ENCODE data around the gene SUN3.

The SUN3 gene

GRCh38 chr7:48028938-48029337 is at the start of gene SUN3:
SUN3 (minus strand) TSS chr7:48029107; CDS start chr7:48028938, 169 bp downstream.
- DNase-seq (ENCODE audit: low read depth in 2 of 3, low spot score in 1 of 3), result no peak

GRCh38 chr7:48078470-48078869 is 49.6 kb upstream of the SUN3 start:
- no peak for DNase-seq (ENCODE audit: low read depth in 2 of 3, low spot score in 1 of 3)

GRCh38 chr7:48077423-48077822 is 48.5 kb upstream of the SUN3 start:
- no peak for DNase-seq (ENCODE audit: low read depth in 2 of 3, low spot score in 1 of 3)

- DNase-seq (ENCODE audit: low read depth in 2 of 3, low spot score in 1 of 3), result no peak
These were observed 45.3 kb upstream of the SUN3 start for GRCh38 chr7:48074204-48074654.

- no peak for DNase-seq (ENCODE audit: low read depth in 2 of 3, low spot score in 1 of 3)
These were observed 38.6 kb upstream of the SUN3 start for GRCh38 chr7:48067475-48067874.

- DNase-seq (ENCODE audit: low read depth in 2 of 3, low spot score in 1 of 3), result no peak
These were observed 35.1 kb upstream of the SUN3 start for GRCh38 chr7:48063985-48064384.

- no peak for DNase-seq (ENCODE audit: low read depth in 2 of 3, low spot score in 1 of 3)
These were observed 30.8 kb upstream of the SUN3 start for GRCh38 chr7:48059706-48060105.

GRCh38 chr7:48058990-48059389 is 30.1 kb upstream of the SUN3 start:
- DNase-seq (ENCODE audit: low read depth in 2 of 3, low spot score in 1 of 3), result no peak

GRCh38 chr7:48053736-48054135 is 24.8 kb upstream of the SUN3 start:
- DNase-seq (ENCODE audit: low read depth in 2 of 3, low spot score in 1 of 3), result no peak

- peak in 1 of 3 donors; percentile 28 for DNase-seq (ENCODE audit: low read depth in 2 of 3, low spot score in 1 of 3)
These were observed 23.8 kb upstream of the SUN3 start for GRCh38 chr7:48052748-48053147.

GRCh38 chr7:48049850-48050249 is 20.9 kb upstream of the SUN3 start:
- no peak for DNase-seq (ENCODE audit: low read depth in 2 of 3, low spot score in 1 of 3)

- DNase-seq (ENCODE audit: low read depth in 2 of 3, low spot score in 1 of 3), result no peak
These were observed 19.2 kb upstream of the SUN3 start for GRCh38 chr7:48048113-48048512.

GRCh38 chr7:48046458-48046857 is 17.6 kb upstream of the SUN3 start:
- DNase-seq (ENCODE audit: low read depth in 2 of 3, low spot score in 1 of 3), result no peak

GRCh38 chr7:48045195-48045765 is 16.4 kb upstream of the SUN3 start:
- DNase-seq (ENCODE audit: low read depth in 2 of 3, low spot score in 1 of 3), result no peak

- DNase-seq (ENCODE audit: low read depth in 2 of 3, low spot score in 1 of 3), result no peak
These were observed 13.7 kb upstream of the SUN3 start for GRCh38 chr7:48042636-48043035.

GRCh38 chr7:48042216-48042615 is 13.3 kb upstream of the SUN3 start:
- DNase-seq (ENCODE audit: low read depth in 2 of 3, low spot score in 1 of 3), result no peak

GRCh38 chr7:48041653-48041970 is 12.7 kb upstream of the SUN3 start:
- DNase-seq (ENCODE audit: low read depth in 2 of 3, low spot score in 1 of 3), result no peak

GRCh38 chr7:48040944-48041652 is 12.2 kb upstream of the SUN3 start:
- DNase-seq (ENCODE audit: low read depth in 2 of 3, low spot score in 1 of 3), result no peak

- DNase-seq (ENCODE audit: low read depth in 2 of 3, low spot score in 1 of 3), result no peak
These were observed 10.1 kb upstream of the SUN3 start for GRCh38 chr7:48038815-48039506.

- no peak for DNase-seq (ENCODE audit: low read depth in 2 of 3, low spot score in 1 of 3)
These were observed 7.1 kb upstream of the SUN3 start for GRCh38 chr7:48035967-48036478.

- DNase-seq (ENCODE audit: low read depth in 2 of 3, low spot score in 1 of 3), result peak; percentile 69 to 87 (median 72)
These were observed 6.5 kb upstream of the SUN3 start, which contains the start of gene C7orf57 for GRCh38 chr7:48035301-48035966. C7orf57 (plus strand) TSS chr7:48035543; CDS start chr7:48036309, 766 bp downstream.

- no peak for DNase-seq (ENCODE audit: low read depth in 2 of 3, low spot score in 1 of 3)
These were observed 5.0 kb upstream of the SUN3 start for GRCh38 chr7:48033922-48034321.

Data from stimulated activated CD4-positive, alpha-beta T cell treated with anti-CD3 and anti-CD28 coated beads, Interleukin-12 subunit alpha, Interleukin-12 subunit beta, amount 100 ng/mL, for 48 hours (primary cell).